Measurements from ENCODE around the gene PTPRS. TPM values are rescaled to one million over a fixed set of nuclear protein-coding genes. Genes with fewer than 3 reads are reported as not detected.
A peak's percentile ranks its signal among the peaks of the same experiment; 100 is the strongest.

The PTPRS gene
- polyA plus RNA-seq, 3 donors, result 0.03 TPM; not detected in 2

- no peaks in the 10 kb centered on the region for H3K36me3 ChIP-seq (replicated peaks in 1 of 2; ENCODE audit: control insufficient read depth in 1 of 2, insufficient read depth in 2 of 2, low read length in 2 of 2)
- Mint-ChIP-seq H3K27ac (peak overlapping the region in 1 of 7 donors; percentile 52), H3K27me3 (ENCODE audit: low read depth in 3 of 3) (peaks cover 3 to 14% (median 6%) of the 10 kb centered on the region in 3 donors), H3K4me3 (no peak overlapping the region), H3K4me1 (no peaks in the 10 kb centered on the region), H3K36me3 (no peaks in the 10 kb centered on the region), H3K9me3 (peaks cover 0 to 1% (median 0%) of the 10 kb centered on the region in 7 donors)
- no peak overlapping the region for H3K27ac ChIP-seq (ENCODE audit: low read depth in 1 of 2, low read length in 2 of 2)
- no peaks in the 10 kb centered on the region for H3K4me1 ChIP-seq (ENCODE audit: control insufficient read depth in 1 of 2, insufficient read depth in 2 of 2, low read length in 2 of 2)
- 60% methylated on average over 4 of the region's 5 CpGs for WGBS (ENCODE audit: insufficient coverage)
- H3K79me2 ChIP-seq (ENCODE audit: insufficient read depth, low read length), result no peaks in the 10 kb centered on the region
- no peaks in the 10 kb centered on the region for H4K20me1 ChIP-seq (ENCODE audit: insufficient read depth, low read length)
- no peak overlapping the region for H3K4me2 ChIP-seq (replicated peaks; ENCODE audit: extremely low read depth, low read length, poor library complexity, severe bottlenecking)
- DNase-seq, result no peak
- TF ChIP-seq, protein P1, sequence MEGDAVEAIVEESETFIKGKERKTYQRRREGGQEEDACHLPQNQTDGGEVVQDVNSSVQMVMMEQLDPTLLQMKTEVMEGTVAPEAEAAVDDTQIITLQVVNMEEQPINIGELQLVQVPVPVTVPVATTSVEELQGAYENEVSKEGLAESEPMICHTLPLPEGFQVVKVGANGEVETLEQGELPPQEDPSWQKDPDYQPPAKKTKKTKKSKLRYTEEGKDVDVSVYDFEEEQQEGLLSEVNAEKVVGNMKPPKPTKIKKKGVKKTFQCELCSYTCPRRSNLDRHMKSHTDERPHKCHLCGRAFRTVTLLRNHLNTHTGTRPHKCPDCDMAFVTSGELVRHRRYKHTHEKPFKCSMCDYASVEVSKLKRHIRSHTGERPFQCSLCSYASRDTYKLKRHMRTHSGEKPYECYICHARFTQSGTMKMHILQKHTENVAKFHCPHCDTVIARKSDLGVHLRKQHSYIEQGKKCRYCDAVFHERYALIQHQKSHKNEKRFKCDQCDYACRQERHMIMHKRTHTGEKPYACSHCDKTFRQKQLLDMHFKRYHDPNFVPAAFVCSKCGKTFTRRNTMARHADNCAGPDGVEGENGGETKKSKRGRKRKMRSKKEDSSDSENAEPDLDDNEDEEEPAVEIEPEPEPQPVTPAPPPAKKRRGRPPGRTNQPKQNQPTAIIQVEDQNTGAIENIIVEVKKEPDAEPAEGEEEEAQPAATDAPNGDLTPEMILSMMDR (IDR thresholded peaks at IDR 0.05), result no peak
- no peaks in the 10 kb centered on the region for H3K27me3 ChIP-seq (ENCODE audit: control insufficient read depth in 2 of 2, insufficient read depth in 2 of 2, low read length in 2 of 2)
- no peak overlapping the region for H2AFZ ChIP-seq (ENCODE audit: insufficient read depth, low read depth, low read length, poor library complexity, severe bottlenecking)
- intact Hi-C loops (cut with micrococcal nuclease), result no loop called here
- no peak overlapping the region for H3K9ac ChIP-seq (ENCODE audit: insufficient read depth, low read length, poor library complexity, severe bottlenecking)
- no peaks in the 10 kb centered on the region for H3K9me3 ChIP-seq (replicated peaks in 1 of 2; ENCODE audit: control insufficient read depth in 1 of 2, insufficient read depth in 1 of 2, low read length in 2 of 2)
- no peak overlapping the region for H3K4me3 ChIP-seq (replicated peaks in 1 of 3; ENCODE audit: low read depth in 2 of 3, low read length in 3 of 3)
These were observed 15.1 kb upstream of the PTPRS start for GRCh38 chr19:5355693-5356092.

DNA sequence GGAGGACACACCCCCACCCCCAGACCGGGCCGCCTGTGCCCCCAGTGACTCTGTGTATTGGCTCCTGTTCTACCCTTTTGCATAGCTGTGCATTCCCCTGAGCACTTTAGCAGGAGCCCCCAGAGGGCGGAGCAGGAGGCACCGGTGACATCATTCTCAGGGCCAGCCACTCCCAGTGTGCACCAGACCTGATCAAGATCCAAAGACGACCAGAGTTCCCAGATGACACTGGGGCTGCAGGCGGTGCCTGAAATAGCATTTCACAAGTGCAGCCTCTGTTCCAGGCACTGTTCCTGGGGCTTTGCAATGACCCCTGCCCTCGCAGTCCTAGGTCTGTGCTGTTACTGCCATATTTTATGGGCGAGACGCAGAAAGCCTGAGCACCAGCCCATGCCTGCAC lies 14.5 kb upstream of the PTPRS start:
- Histone ChIP-seq H4K20me1 (ENCODE audit: insufficient read depth, low read length) (no peaks in the 10 kb centered on the region), H3K4me2 (replicated peaks; ENCODE audit: extremely low read depth, low read length, poor library complexity, severe bottlenecking) (no peak overlapping the region), H3K4me1 (ENCODE audit: control insufficient read depth in 1 of 2, insufficient read depth in 2 of 2, low read length in 2 of 2) (no peaks in the 10 kb centered on the region), H3K9ac (ENCODE audit: insufficient read depth, low read length, poor library complexity, severe bottlenecking) (no peak overlapping the region), H3K36me3 (replicated peaks in 1 of 2; ENCODE audit: control insufficient read depth in 1 of 2, insufficient read depth in 2 of 2, low read length in 2 of 2) (no peaks in the 10 kb centered on the region), H3K9me3 (replicated peaks in 1 of 2; ENCODE audit: control insufficient read depth in 1 of 2, insufficient read depth in 1 of 2, low read length in 2 of 2) (no peaks in the 10 kb centered on the region), H2AFZ (ENCODE audit: insufficient read depth, low read depth, low read length, poor library complexity, severe bottlenecking) (no peak overlapping the region), H3K4me3 (replicated peaks in 1 of 3; ENCODE audit: low read depth in 2 of 3, low read length in 3 of 3) (no peak overlapping the region), H3K79me2 (ENCODE audit: insufficient read depth, low read length) (no peaks in the 10 kb centered on the region), H3K27me3 (ENCODE audit: control insufficient read depth in 2 of 2, insufficient read depth in 2 of 2, low read length in 2 of 2) (no peaks in the 10 kb centered on the region), H3K27ac (ENCODE audit: low read depth in 1 of 2, low read length in 2 of 2) (no peak overlapping the region)
- no peak for DNase-seq
- intact Hi-C loops (cut with micrococcal nuclease), result no loop called here
- Mint-ChIP-seq H3K36me3 (no peaks in the 10 kb centered on the region), H3K27me3 (ENCODE audit: low read depth in 3 of 3) (peaks cover 6 to 18% (median 6%) of the 10 kb centered on the region in 3 donors), H3K4me3 (no peak overlapping the region), H3K27ac (no peak overlapping the region), H3K9me3 (peaks cover 0 to 1% (median 0%) of the 10 kb centered on the region in 7 donors), H3K4me1 (no peaks in the 10 kb centered on the region)
- TF ChIP-seq, protein P1 (IDR thresholded peaks at IDR 0.05), result no peak
- WGBS (ENCODE audit: insufficient coverage), result 72% methylated on average over 7 of the region's 9 CpGs
